Breast epithelium (tissue), 3 donors: Measurements from ENCODE around the gene ANKRD55.

Experiments used
- POLR2AphosphoS5 ChIP-seq, 3 donors: sonication (generic); formaldehyde crosslinking; IDR thresholded peaks; one replicate each; pipeline ENCODE4 v1.6.1; 2017; ENCODE audit warnings: antibody characterized with exemption in 3 of 3
- TF ChIP-seq, protein P1 (sequence below), 3 donors: fragments of 450-650 bp; IDR thresholded peaks; one replicate each; pipeline ENCODE4 v1.5.1; 2016 to 2017; ENCODE audit warnings: antibody characterized with exemption in 3 of 3, mild to moderate bottlenecking in 3 of 3, moderate library complexity in 3 of 3

DNA sequence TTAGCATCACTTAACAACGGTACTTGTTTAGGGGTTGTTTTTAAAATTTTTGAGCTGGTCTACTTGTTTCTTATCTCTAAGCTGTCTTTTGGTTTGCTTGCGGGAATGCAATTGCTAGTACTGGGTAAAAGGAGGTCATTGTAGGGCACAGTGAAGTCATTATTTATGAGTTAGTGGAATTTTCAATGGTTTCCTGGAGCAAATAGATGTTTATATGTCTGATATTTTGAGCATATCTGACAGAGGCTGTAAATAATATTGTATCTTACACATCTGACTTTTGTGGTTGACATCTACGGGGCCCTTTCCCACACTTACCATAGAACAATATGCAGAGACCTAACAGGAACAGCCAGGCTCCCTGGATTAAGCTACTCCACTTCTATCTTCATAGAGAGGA lies 147.9 kb downstream of the ANKRD55 start:
- TF ChIP-seq, protein P1, sequence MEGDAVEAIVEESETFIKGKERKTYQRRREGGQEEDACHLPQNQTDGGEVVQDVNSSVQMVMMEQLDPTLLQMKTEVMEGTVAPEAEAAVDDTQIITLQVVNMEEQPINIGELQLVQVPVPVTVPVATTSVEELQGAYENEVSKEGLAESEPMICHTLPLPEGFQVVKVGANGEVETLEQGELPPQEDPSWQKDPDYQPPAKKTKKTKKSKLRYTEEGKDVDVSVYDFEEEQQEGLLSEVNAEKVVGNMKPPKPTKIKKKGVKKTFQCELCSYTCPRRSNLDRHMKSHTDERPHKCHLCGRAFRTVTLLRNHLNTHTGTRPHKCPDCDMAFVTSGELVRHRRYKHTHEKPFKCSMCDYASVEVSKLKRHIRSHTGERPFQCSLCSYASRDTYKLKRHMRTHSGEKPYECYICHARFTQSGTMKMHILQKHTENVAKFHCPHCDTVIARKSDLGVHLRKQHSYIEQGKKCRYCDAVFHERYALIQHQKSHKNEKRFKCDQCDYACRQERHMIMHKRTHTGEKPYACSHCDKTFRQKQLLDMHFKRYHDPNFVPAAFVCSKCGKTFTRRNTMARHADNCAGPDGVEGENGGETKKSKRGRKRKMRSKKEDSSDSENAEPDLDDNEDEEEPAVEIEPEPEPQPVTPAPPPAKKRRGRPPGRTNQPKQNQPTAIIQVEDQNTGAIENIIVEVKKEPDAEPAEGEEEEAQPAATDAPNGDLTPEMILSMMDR (IDR thresholded peaks at IDR 0.05) = no peak
- TF ChIP-seq POLR2AphosphoS5 (IDR thresholded peaks at IDR 0.05) = no peak
